GM12891 (cell line): Measurements from ENCODE around the gene AATF.

Experiments used
- PAX5 ChIP-seq: IDR thresholded peaks from 2 replicates; pipeline ENCODE4 v1.6.1; 2011; ENCODE audit warnings: low read length, moderate library complexity, mild to moderate bottlenecking; ENCODE audit not compliant: insufficient read depth, severe bottlenecking
- POLR2A ChIP-seq: IDR thresholded peaks from 2 replicates; pipeline ENCODE4 v1.6.1; 2011; ENCODE audit warnings: low read depth, low read length, control low read depth
- POLR2AphosphoS5 ChIP-seq: IDR thresholded peaks from 2 replicates; pipeline ENCODE4 v1.6.1; 2011; ENCODE audit warnings: low read depth, low read length, control low read depth
- POU2F2 ChIP-seq: IDR thresholded peaks from 2 replicates; pipeline ENCODE4 v1.6.1; 2011; ENCODE audit warnings: low read depth, mild to moderate bottlenecking, control low read depth, low read length, moderate library complexity
- TAF1 ChIP-seq: IDR thresholded peaks from 2 replicates; pipeline ENCODE4 v1.6.1; 2011; ENCODE audit warnings: low read depth, low read length, control low read depth

GRCh38 chr17:36948717-36949460, at the start of gene AATF:
- TF ChIP-seq POLR2A (peak; percentile 77), POU2F2 (peak; percentile 64; the same call in 1 of the 2 replicates), TAF1 (peak; percentile 54), PAX5 (no peak), POLR2AphosphoS5 (peak; percentile 90)
